H1 (cell line): ENCODE results near the gene TEX54. TPM values are rescaled to one million over a fixed set of nuclear protein-coding genes. Genes with fewer than 3 reads are reported as not detected.
A peak's percentile ranks its signal among the peaks of the same experiment; 100 is the strongest.

ENCODE experiments used
- CTCF ChIA-PET: fragments of 300-600 bp; sonication (Branson Sonifier 250); formaldehyde crosslinking; loops from one replicate; lab custom pipeline; 2021; ENCODE audit not compliant: partially characterized antibody; lab: Charles Lee
- POLR2A ChIA-PET: fragments of 300-600 bp; sonication (Branson Sonifier 250); formaldehyde crosslinking; loops from one replicate; lab custom pipeline; 2021; ENCODE audit warnings: inconsistent platforms; ENCODE audit not compliant: partially characterized antibody; lab: Charles Lee
- DNase-seq, 2 experiments: peaks; one replicate each; pipeline versions ENCODE4 v3.0.0 to v3.0.0-alpha.2; 2010 to 2022; ENCODE audit warnings: low spot score in 2 of 2, low read depth in 1 of 2, mixed read lengths in 1 of 2
- FAIRE-seq: peaks from 2 replicates; lab custom pipeline; 2011; peaks lifted over from hg19 to GRCh38; lab: Jason Lieb, UNC
- H2AFZ ChIP-seq: 2 replicates; pipeline ENCODE4 v1.8.1; 2012; ENCODE audit warnings: low read length, inconsistent platforms
- H2AK5ac ChIP-seq: 2 replicates; pipeline ENCODE4 v1.6.1; 2013; ENCODE audit warnings: low read depth, low read length
- H2BK120ac ChIP-seq: replicated peaks from 2 replicates; pipeline ENCODE3; 2013; ENCODE audit warnings: low read depth, low read length, inconsistent platforms
- H2BK12ac ChIP-seq: 2 replicates; pipeline ENCODE4 v1.6.1; 2013; ENCODE audit warnings: low read depth, low read length
- H2BK15ac ChIP-seq: 2 replicates; pipeline ENCODE4 v1.6.1; 2013; ENCODE audit warnings: low read length
- H2BK20ac ChIP-seq: 2 replicates; pipeline ENCODE4 v1.6.1; 2013; ENCODE audit warnings: low read length
- H2BK5ac ChIP-seq: 2 replicates; pipeline ENCODE4 v1.6.1; 2013; ENCODE audit warnings: low read depth, low read length
- H3K14ac ChIP-seq: 2 replicates; pipeline ENCODE4 v1.6.1; 2013; ENCODE audit warnings: inconsistent platforms; ENCODE audit not compliant: insufficient read length
- H3K18ac ChIP-seq: 2 replicates; pipeline ENCODE4 v1.6.1; 2013; ENCODE audit warnings: low read length; ENCODE audit errors: extremely low read depth
- H3K23ac ChIP-seq: 2 replicates; pipeline ENCODE4 v1.6.1; 2013; ENCODE audit warnings: inconsistent platforms; ENCODE audit not compliant: insufficient read length
- H3K23me2 ChIP-seq: 2 replicates; pipeline ENCODE4 v1.6.1; 2013; ENCODE audit warnings: low read depth, low read length
- H3K27ac ChIP-seq: 2 replicates; pipeline ENCODE4 v1.6.1; 2011; ENCODE audit warnings: low read depth, low read length, inconsistent platforms
- H3K27me3 ChIP-seq, 4 experiments: replicated peaks in 1 of 4; 1 replicate in 1 of 4; 2 replicates in 3 of 4; pipeline versions ENCODE4 v1.6.1 to v1.8.1; 2011 to 2013; ENCODE audit warnings: low read length in 3 of 4, mild to moderate bottlenecking in 3 of 4, inconsistent platforms in 2 of 4, mixed read lengths in 2 of 4, moderate library complexity in 1 of 4; ENCODE audit not compliant: control insufficient read depth in 3 of 4, insufficient read depth in 3 of 4; ENCODE audit errors: extremely low read depth in 1 of 4
- H3K36me3 ChIP-seq, 4 experiments: 2 replicates each; pipeline versions ENCODE4 v1.6.1 to v1.8.1; 2011 to 2013; ENCODE audit warnings: mild to moderate bottlenecking in 4 of 4, low read length in 3 of 4, moderate library complexity in 2 of 4, control low read depth in 1 of 4, inconsistent platforms in 1 of 4; ENCODE audit not compliant: insufficient read depth in 4 of 4, control insufficient read depth in 2 of 4
- H3K4ac ChIP-seq: replicated peaks from 2 replicates; pipeline ENCODE3; 2013; ENCODE audit warnings: low read length, low read depth, mixed read lengths, inconsistent platforms; ENCODE audit not compliant: insufficient read length
- H3K4me1 ChIP-seq, 4 experiments: replicated peaks in 1 of 4; 1 replicate in 1 of 4; 2 replicates in 3 of 4; pipeline versions ENCODE4 v1.6.1 to v1.8.1; 2011 to 2013; ENCODE audit warnings: low read length in 3 of 4, inconsistent platforms in 2 of 4, mixed read lengths in 1 of 4; ENCODE audit not compliant: insufficient read depth in 4 of 4, control insufficient read depth in 3 of 4
- H3K4me2 ChIP-seq, 2 experiments: 2 replicates each; pipeline versions ENCODE4 v1.6.1 to v1.8.1; 2011 to 2013; ENCODE audit warnings: low read depth in 2 of 2, low read length in 2 of 2, control low read depth in 1 of 2, inconsistent platforms in 1 of 2, mild to moderate bottlenecking in 1 of 2; ENCODE audit not compliant: insufficient read depth in 1 of 2
- H3K4me3 ChIP-seq, 4 experiments: fragments of 200-600, 300-600 bp in 1 of 4; sonication (generic), shearing (Covaris generic), sonication (Bioruptor Twin) in 1 of 4; 2 replicates each; pipeline versions ENCODE4 v1.5.1 to v1.8.1; 2011 to 2016; ENCODE audit warnings: low read length in 4 of 4, low read depth in 3 of 4, control low read depth in 2 of 4, inconsistent platforms in 2 of 4, mild to moderate bottlenecking in 2 of 4, mixed read lengths in 1 of 4, moderate library complexity in 1 of 4; ENCODE audit not compliant: insufficient read depth in 2 of 4; ENCODE audit errors: extremely low read depth in 1 of 4
- H3K56ac ChIP-seq: replicated peaks from 2 replicates; pipeline ENCODE3; 2013; ENCODE audit warnings: low read depth, mild to moderate bottlenecking, mixed read lengths, low read length, inconsistent platforms; ENCODE audit not compliant: insufficient read length
- H3K79me1 ChIP-seq: 2 replicates; pipeline ENCODE4 v1.6.1; 2013; ENCODE audit warnings: low read depth, low read length, control low read depth
- H3K79me2 ChIP-seq, 2 experiments: 2 replicates each; pipeline versions ENCODE4 v1.6.1 to v1.8.1; 2012 to 2013; ENCODE audit warnings: low read length in 2 of 2, mild to moderate bottlenecking in 2 of 2, inconsistent platforms in 1 of 2; ENCODE audit not compliant: insufficient read depth in 2 of 2, control insufficient read depth in 1 of 2
- H3K9ac ChIP-seq, 4 experiments: replicated peaks in 1 of 4; 1 replicate in 1 of 4; 2 replicates in 3 of 4; pipeline versions ENCODE4 v1.6.1 to v1.8.1; 2011 to 2013; ENCODE audit warnings: low read depth in 3 of 4, low read length in 3 of 4, control low read depth in 2 of 4, mild to moderate bottlenecking in 2 of 4, moderate library complexity in 2 of 4, inconsistent platforms in 1 of 4; ENCODE audit errors: extremely low read depth in 1 of 4
- H3K9me3 ChIP-seq, 2 experiments: 2 replicates each; pipeline versions ENCODE4 v1.6.1 to v1.8.1; 2012 to 2013; ENCODE audit warnings: mild to moderate bottlenecking in 2 of 2, moderate library complexity in 2 of 2, control low read depth in 1 of 2, inconsistent platforms in 1 of 2, low read depth in 1 of 2, low read length in 1 of 2, mixed read lengths in 1 of 2; ENCODE audit not compliant: insufficient read depth in 2 of 2
- H4K20me1 ChIP-seq, 2 experiments: replicated peaks in 1 of 2; 2 replicates each; pipeline versions ENCODE3 to v1.8.1; 2011 to 2013; ENCODE audit warnings: inconsistent platforms in 2 of 2, low read length in 2 of 2, mild to moderate bottlenecking in 1 of 2; ENCODE audit not compliant: insufficient read depth in 2 of 2, control insufficient read depth in 1 of 2
- H4K5ac ChIP-seq: 2 replicates; pipeline ENCODE4 v1.6.1; 2013; ENCODE audit warnings: low read length, low read depth, mixed read lengths, inconsistent platforms; ENCODE audit not compliant: insufficient read length
- H4K8ac ChIP-seq: 2 replicates; pipeline ENCODE4 v1.8.0; 2013; ENCODE audit warnings: mild to moderate bottlenecking, moderate library complexity, low read length, inconsistent platforms; ENCODE audit not compliant: insufficient read depth; ENCODE audit errors: extremely low read depth
- H4K91ac ChIP-seq: replicated peaks from 2 replicates; pipeline ENCODE3; 2013; ENCODE audit warnings: low read length, mixed read lengths, inconsistent platforms; ENCODE audit not compliant: insufficient read length
- CREB1 ChIP-seq: IDR thresholded peaks from 2 replicates; pipeline ENCODE4 v1.6.1; 2012; ENCODE audit warnings: inconsistent platforms
- JUN ChIP-seq: IDR thresholded peaks from 2 replicates; pipeline ENCODE4 v1.6.1; 2011; ENCODE audit warnings: low read depth, mild to moderate bottlenecking, improper control_type of control experiment, low read length
- WGBS, 2 experiments: shearing (Covaris generic) in 1 of 2; methylation state at CpG; one replicate each; pipeline versions ENCODE4 v1.1.6 to v1.1.7; 2013 to 2015; ENCODE audit warnings: low lambda C conversion rate in 2 of 2, mixed read lengths in 2 of 2, inconsistent platforms in 1 of 2, low coverage in 1 of 2, missing lambda C conversion rate in 1 of 2; ENCODE audit not compliant: insufficient replicate concordance in 2 of 2, insufficient coverage in 1 of 2, insufficient read length in 1 of 2; ENCODE audit errors: extremely low coverage in 1 of 2, missing lambda C conversion rate in 1 of 2; 5-methylcytosine and 5-hydroxymethylcytosine counted together
- polyA plus RNA-seq, 7 experiments: library from polyadenylated mRNA; depleted of rRNA in 3 of 7; stranded (reverse) in 5 of 7; unstranded in 2 of 7; fragments of >200 nt in 5 of 7; fragments of 200-250 nt in 2 of 7; gene quantifications; 1 replicate in 5 of 7; 2 replicates in 1 of 7; 4 replicates in 1 of 7; pipeline versions ENCODE4 v1.2.1 to v1.2.3, GENCODE V29; 2011 to 2013; ENCODE audit warnings: missing spikeins in 2 of 7, mixed read lengths in 2 of 7
- total RNA-seq: library from RNA; stranded (reverse); fragmentation: NEBNext Ultra II Directional; extraction: Animal tissue kit (Norgen Biotek cat#: 25700); gene quantifications from 2 replicates; pipeline ENCODE4 v1.2.1, GENCODE V29; 2021

Gene TEX54
- total and polyA plus RNA-seq, 2 of the 8 experiments (the other 6 are each of a cell fraction or from before 2014, with no cell fraction given): 1.2 TPM; not detected in 1

DNA sequence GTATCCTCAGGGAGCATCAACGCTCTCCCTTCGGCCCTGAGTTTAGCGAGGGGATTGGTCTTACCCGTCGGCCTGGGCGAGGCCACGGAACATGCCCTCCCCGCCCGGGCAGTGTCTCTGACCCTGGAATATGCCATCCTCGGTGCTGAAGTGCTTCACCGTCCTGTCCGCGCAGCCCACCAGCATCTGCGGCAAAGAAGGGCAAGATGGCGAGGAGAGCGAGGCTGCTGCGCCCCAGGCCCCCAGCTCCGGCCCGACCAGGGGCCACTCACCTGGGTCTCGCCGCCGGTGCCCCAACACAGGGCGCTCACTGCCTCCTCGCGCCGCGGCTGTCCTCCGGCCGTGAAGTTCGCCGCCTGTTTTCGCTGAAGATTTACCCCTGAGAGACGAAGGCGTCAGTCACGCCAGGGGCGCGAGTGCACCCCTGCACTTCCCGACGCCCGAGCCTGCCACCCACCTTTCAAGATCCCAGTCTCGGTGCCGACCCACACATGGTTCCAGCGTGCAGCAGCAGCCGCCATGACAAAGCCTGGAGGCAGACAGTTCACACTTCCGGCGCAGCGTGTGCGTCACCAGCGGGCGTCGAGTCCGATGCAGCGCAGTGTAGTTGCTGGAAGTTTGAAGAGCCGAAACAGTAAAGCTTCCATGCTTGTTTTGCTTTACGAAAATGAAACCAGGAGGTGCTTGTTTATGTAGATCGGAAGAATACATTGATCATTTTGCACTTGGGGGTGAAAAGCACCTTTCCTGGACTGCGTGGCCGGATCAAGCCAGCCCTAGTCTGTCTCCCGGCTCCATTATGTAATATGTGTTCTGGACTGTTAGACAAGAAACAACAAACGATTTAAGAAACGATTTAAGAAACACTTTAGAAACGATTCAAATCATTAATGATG is 6.7 kb upstream of the TEX54 start, which contains the start of gene WDR74:
TSS of gene WDR74 (minus strand) at position 541 of the 896 bp plus-strand sequence. CDS start at position 521, 20 bp downstream.
- no peak within 1 kb of the TSS for H2AFZ ChIP-seq
- 1% methylated on average over 59 of the region's 62 CpGs; no CpG with 5 or more reads in 1 of the 2 experiments for WGBS, 2 experiments
- peaks cover 0 to 26% of the 10 kb centered on the region in 2 experiments; a peak in 2 of 4 replicates for H3K79me2 ChIP-seq
- peak within 1 kb of the TSS; percentile 24 for H2BK120ac ChIP-seq
- H2BK12ac ChIP-seq: peak within 1 kb of the TSS; percentile 92
- DNase-seq (peak; percentile 73 to 91), FAIRE-seq (no peak)
- H3K4me1 ChIP-seq: peaks cover 0 to 5% (median 1%) of the 10 kb centered on the region in 4 experiments; a peak in 2 of 7 replicates
- no peak within 1 kb of the TSS for H2BK20ac ChIP-seq
- peak within 1 kb of the TSS; percentile 9; the same call in 1 of the 2 replicates for H2AK5ac ChIP-seq
- peak within 1 kb of the TSS; percentile 79 for H4K5ac ChIP-seq
- peak within 1 kb of the TSS; percentile 98 for H4K91ac ChIP-seq
- H3K36me3 ChIP-seq: peaks cover 15 to 26% (median 22%) of the 10 kb centered on the region in 4 experiments
- peak within 1 kb of the TSS; percentile 75 for H3K18ac ChIP-seq
- no peaks in the 10 kb centered on the region for H3K27me3 ChIP-seq
- no peak within 1 kb of the TSS for H3K23ac ChIP-seq
- H4K8ac ChIP-seq: peak within 1 kb of the TSS; percentile 96
- peak within 1 kb of the TSS; percentile 90 to 95 (median 92) for H3K9ac ChIP-seq
- no peaks in the 10 kb centered on the region for H3K9me3 ChIP-seq
- H3K14ac ChIP-seq: no peak within 1 kb of the TSS
- peak within 1 kb of the TSS; percentile 47; the same call in 1 of the 2 replicates for H2BK15ac ChIP-seq
- H3K56ac ChIP-seq: peak within 1 kb of the TSS; percentile 91
- peak within 1 kb of the TSS; percentile 87 for H3K27ac ChIP-seq
- peak within 1 kb of the TSS; percentile 98 for H3K4ac ChIP-seq
- peaks cover 3% of the 10 kb centered on the region; the same call in 1 of the 2 replicates for H3K79me1 ChIP-seq
- peaks cover 2 to 7% of the 10 kb centered on the region in 2 experiments for H4K20me1 ChIP-seq
- peak within 1 kb of the TSS; percentile 89 to 99 for H3K4me2 ChIP-seq
- H3K23me2 ChIP-seq: peaks cover 20% of the 10 kb centered on the region
- H2BK5ac ChIP-seq: peak within 1 kb of the TSS; percentile 96
- H3K4me3 ChIP-seq: peak within 1 kb of the TSS; percentile 69 to 95 (median 86)
- ChIA-PET POLR2A (interaction anchor here (1.0 to 20.0 kb wide), 24 partner anchors 7 to 248 kb away, joined by 3 to 2104 read pairs (median 24); partner anchors contain the start of genes BSCL2, C11orf98, CSKMT and GNG3), CTCF (interaction anchor here (0.9 to 2.2 kb wide), 4 partner anchors 9 to 50 kb away, joined by 3 to 5 read pairs (median 4); partner anchors contain the start of gene SLC3A2)
- TF ChIP-seq JUN (no peak), CREB1 (peak; percentile 99)
